Thoracic aorta (tissue), 2 donors: ENCODE data around the gene SLIT3. TPM values are rescaled to one million over a fixed set of nuclear protein-coding genes. Genes with fewer than 3 reads are reported as not detected.
A peak's percentile ranks its signal among the peaks of the same experiment; 100 is the strongest.

Experiments
- ATAC-seq: fragments of 150-250 bp; one replicate; pipeline ENCODE4 v1.8.0; 2017; ENCODE audit warnings: low read depth; ENCODE audit not compliant: insufficient number of reproducible peaks, low FRiP score
- DNase-seq: peaks from one replicate; pipeline ENCODE4 v3.0.0-alpha.2; 2020; ENCODE audit warnings: low spot score
- H3K27ac ChIP-seq, 2 donors: fragments of 200-600 bp; sonication (generic); 1 replicate in 1 of 2; 2 replicates in 1 of 2; pipeline ENCODE4 v1.5.1; 2016; ENCODE audit warnings: mild to moderate bottlenecking in 2 of 2, moderate library complexity in 2 of 2
- H3K27me3 ChIP-seq: fragments of 200-600 bp; sonication (generic); replicated peaks from 2 replicates; pipeline ENCODE4 v1.6.0; 2016; ENCODE audit warnings: mild to moderate bottlenecking; ENCODE audit not compliant: insufficient read depth
- H3K36me3 ChIP-seq: fragments of 200-600 bp; sonication (generic); one replicate; pipeline ENCODE4 v1.5.1; 2016
- H3K4me1 ChIP-seq, 2 donors: fragments of 200-600 bp; sonication (generic); 1 replicate in 1 of 2; 2 replicates in 1 of 2; pipeline versions ENCODE4 v1.5.1 to v1.6.0; 2016; ENCODE audit warnings: low read depth in 2 of 2, mild to moderate bottlenecking in 1 of 2; ENCODE audit not compliant: control insufficient read depth in 1 of 2
- H3K4me3 ChIP-seq: fragments of 200-600 bp; sonication (generic); 2 replicates; pipeline ENCODE4 v1.5.1; 2016; ENCODE audit warnings: mild to moderate bottlenecking
- H3K9me3 ChIP-seq: fragments of 200-600 bp; sonication (generic); 2 replicates; pipeline ENCODE4 v1.5.1; 2016
- total RNA-seq, 2 donors: library from RNA; depleted of rRNA; stranded (reverse); fragments of >200 nt; gene quantifications; one replicate each; pipeline versions ENCODE4 v1.1.0 to v1.2.3, GENCODE V29; 2016
- TF ChIP-seq, protein P1 (sequence below): fragments of 200-600 bp; sonication (generic); IDR thresholded peaks from one replicate; pipeline ENCODE4 v1.5.1; 2019; ENCODE audit warnings: antibody characterized with exemption

The SLIT3 gene
- total RNA-seq, 2 donors from 2014 or later, result 80.1 to 86.9 TPM

DNA sequence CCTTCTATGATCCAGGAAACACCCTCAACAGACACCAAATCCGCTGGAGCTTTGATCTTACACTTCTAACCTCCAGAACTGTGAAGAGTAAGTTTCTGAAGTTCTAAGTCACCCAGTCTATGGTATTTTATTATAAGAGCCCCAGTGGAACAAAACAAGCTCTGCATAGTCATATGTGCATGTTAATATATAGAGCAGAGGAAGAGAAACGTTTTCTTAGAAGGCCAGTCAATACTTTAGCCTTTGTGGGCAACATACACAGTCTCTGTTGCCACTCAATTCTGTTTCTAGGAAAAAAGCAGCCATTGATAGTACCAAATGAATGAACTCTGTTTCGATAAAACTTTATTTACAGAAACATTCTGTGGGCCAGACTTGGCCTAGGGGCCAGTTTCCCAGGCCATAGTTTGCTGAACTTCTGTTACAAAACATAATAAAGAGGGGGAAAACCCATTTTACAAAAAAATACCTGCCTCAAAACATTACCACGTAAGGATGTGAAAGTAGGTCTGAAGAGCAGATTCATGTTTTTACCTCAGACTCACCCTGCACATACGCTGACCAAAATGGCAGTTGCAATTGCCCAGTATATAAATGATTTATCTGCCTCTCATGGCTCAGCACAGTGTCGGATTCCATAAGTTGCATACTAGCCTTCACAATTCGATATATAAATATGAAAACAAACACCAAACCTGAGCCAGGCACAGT, 350.5 kb downstream of the SLIT3 start:
- Histone ChIP-seq H3K4me3 (no peak overlapping the region), H3K36me3 (no peaks in the 10 kb centered on the region), H3K27ac (no peak overlapping the region), H3K9me3 (no peaks in the 10 kb centered on the region), H3K27me3 (no peaks in the 10 kb centered on the region), H3K4me1 (no peaks in the 10 kb centered on the region)
- TF ChIP-seq, protein P1, sequence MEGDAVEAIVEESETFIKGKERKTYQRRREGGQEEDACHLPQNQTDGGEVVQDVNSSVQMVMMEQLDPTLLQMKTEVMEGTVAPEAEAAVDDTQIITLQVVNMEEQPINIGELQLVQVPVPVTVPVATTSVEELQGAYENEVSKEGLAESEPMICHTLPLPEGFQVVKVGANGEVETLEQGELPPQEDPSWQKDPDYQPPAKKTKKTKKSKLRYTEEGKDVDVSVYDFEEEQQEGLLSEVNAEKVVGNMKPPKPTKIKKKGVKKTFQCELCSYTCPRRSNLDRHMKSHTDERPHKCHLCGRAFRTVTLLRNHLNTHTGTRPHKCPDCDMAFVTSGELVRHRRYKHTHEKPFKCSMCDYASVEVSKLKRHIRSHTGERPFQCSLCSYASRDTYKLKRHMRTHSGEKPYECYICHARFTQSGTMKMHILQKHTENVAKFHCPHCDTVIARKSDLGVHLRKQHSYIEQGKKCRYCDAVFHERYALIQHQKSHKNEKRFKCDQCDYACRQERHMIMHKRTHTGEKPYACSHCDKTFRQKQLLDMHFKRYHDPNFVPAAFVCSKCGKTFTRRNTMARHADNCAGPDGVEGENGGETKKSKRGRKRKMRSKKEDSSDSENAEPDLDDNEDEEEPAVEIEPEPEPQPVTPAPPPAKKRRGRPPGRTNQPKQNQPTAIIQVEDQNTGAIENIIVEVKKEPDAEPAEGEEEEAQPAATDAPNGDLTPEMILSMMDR, result no peak
- DNase-seq (no peak), ATAC-seq (no peak)

GRCh38 chr5:168948746-168949145, 352.2 kb downstream of the SLIT3 start:
- Histone ChIP-seq H3K27me3 (no peaks in the 10 kb centered on the region), H3K27ac (no peak overlapping the region), H3K36me3 (no peaks in the 10 kb centered on the region), H3K9me3 (no peaks in the 10 kb centered on the region), H3K4me1 (no peaks in the 10 kb centered on the region), H3K4me3 (no peak overlapping the region)
- TF ChIP-seq, protein P1, result no peak
- DNase-seq (no peak), ATAC-seq (no peak)

GRCh38 chr5:168947212-168947868, 353.6 kb downstream of the SLIT3 start:
- TF ChIP-seq, protein P1, result peak; percentile 36
- H3K27me3 ChIP-seq, result no peaks in the 10 kb centered on the region
- no peaks in the 10 kb centered on the region for H3K4me1 ChIP-seq
- ATAC-seq, result no peak
- H3K36me3 ChIP-seq, result no peaks in the 10 kb centered on the region
- DNase-seq, result no peak
- H3K4me3 ChIP-seq, result no peak overlapping the region
- no peaks in the 10 kb centered on the region for H3K9me3 ChIP-seq
- no peak overlapping the region for H3K27ac ChIP-seq

DNA sequence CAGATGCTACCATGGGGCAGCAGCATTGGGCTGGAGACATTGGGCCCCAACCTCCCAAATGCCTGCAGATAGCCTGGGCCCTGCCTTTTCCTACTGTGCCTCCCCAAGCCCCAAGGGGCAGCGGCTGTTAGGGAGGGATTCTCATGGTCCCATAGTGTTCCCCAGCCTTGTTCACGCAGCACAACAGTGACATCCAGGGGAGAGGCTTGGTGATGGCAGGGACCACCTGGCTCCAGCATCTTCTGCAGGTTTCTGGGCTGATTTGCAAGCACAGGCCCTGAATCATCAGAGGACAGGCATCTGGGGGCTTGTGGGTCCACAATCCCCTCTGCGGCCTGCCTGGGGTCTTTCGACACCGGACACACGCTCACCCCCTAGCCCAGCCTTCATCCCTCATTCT, 354.6 kb downstream of the SLIT3 start:
- no peak for ATAC-seq
- DNase-seq, result no peak
- Histone ChIP-seq H3K27me3 (no peaks in the 10 kb centered on the region), H3K27ac (no peak overlapping the region), H3K4me1 (no peaks in the 10 kb centered on the region), H3K4me3 (no peak overlapping the region), H3K36me3 (no peaks in the 10 kb centered on the region), H3K9me3 (no peaks in the 10 kb centered on the region)
- TF ChIP-seq, protein P1, result no peak

GRCh38 chr5:168944004-168944403, 356.9 kb downstream of the SLIT3 start:
- no peak overlapping the region for H3K4me3 ChIP-seq

More at GRCh38 chr5:168944004-168944403, 356.9 kb downstream of the SLIT3 start:
- ATAC-seq (no peak), DNase-seq (no peak)
- no peak overlapping the region for H3K27ac ChIP-seq
- H3K27me3 ChIP-seq, result no peaks in the 10 kb centered on the region
- TF ChIP-seq, protein P1, result no peak
- no peaks in the 10 kb centered on the region for H3K9me3 ChIP-seq
- no peaks in the 10 kb centered on the region for H3K36me3 ChIP-seq
- no peaks in the 10 kb centered on the region for H3K4me1 ChIP-seq
